Activated CD4-positive, alpha-beta T cell treated with anti-CD3 and anti-CD28 coated beads for 24 hours (primary cell): ENCODE data around the gene USP35.

Experiments
- DNase-seq, 2 donors: peaks; one replicate each; pipeline ENCODE4 v3.0.0-alpha.2; 2020; ENCODE audit warnings: low read depth in 2 of 2

Gene USP35, protein sequence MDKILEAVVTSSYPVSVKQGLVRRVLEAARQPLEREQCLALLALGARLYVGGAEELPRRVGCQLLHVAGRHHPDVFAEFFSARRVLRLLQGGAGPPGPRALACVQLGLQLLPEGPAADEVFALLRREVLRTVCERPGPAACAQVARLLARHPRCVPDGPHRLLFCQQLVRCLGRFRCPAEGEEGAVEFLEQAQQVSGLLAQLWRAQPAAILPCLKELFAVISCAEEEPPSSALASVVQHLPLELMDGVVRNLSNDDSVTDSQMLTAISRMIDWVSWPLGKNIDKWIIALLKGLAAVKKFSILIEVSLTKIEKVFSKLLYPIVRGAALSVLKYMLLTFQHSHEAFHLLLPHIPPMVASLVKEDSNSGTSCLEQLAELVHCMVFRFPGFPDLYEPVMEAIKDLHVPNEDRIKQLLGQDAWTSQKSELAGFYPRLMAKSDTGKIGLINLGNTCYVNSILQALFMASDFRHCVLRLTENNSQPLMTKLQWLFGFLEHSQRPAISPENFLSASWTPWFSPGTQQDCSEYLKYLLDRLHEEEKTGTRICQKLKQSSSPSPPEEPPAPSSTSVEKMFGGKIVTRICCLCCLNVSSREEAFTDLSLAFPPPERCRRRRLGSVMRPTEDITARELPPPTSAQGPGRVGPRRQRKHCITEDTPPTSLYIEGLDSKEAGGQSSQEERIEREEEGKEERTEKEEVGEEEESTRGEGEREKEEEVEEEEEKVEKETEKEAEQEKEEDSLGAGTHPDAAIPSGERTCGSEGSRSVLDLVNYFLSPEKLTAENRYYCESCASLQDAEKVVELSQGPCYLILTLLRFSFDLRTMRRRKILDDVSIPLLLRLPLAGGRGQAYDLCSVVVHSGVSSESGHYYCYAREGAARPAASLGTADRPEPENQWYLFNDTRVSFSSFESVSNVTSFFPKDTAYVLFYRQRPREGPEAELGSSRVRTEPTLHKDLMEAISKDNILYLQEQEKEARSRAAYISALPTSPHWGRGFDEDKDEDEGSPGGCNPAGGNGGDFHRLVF

DNA sequence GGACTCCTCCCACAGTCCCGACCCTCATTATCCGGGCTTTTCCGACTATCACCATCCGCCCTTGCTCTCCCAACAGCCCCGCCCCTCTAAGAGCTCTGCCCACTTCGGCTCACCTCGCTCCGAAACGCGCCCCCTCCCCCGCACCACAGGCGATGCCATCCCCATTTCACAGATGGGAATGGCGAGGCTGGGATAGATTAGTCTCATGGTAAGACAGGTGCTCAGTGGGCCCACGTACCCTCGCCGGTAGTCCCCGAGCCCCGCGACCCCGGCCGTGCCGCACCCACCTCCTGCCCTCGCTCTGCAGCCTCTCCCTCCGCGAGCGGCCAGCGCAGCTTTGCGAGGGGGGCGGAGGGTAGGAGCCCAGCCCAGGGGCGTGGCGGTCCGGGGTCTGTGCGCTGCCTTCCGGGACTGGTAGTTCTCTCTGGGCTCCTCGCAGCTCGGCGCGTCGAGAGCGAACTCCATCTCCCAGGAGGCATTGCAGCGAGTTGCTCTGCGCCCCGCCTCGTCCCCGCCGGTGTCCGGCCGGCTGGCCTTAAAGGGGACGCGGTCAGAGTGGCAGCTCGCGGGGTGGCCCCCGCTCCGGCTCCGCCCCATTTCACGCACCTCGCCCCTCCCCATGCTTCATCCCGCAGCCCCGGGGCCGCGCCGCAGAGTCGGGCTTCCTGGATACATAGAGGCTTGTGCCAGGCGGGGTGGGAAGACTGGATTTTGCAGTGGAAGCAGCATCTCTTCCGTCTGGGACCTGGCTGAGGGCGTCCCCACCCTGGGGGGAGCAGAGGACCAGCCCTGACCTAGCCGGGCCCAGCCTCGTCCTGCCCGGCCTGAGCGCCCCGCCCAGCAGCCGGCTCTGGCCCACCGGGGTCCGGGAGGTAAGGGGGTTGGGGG, at the start of gene USP35, which contains the start of gene KCTD21:
USP35 (plus strand) TSS at position 634 of the 888 bp plus-strand sequence. CDS start 7,327 bp downstream, outside the sequence.
KCTD21 (minus strand) TSS at position 341 of the 888 bp plus-strand sequence. CDS start 14,072 bp downstream, outside the sequence.
- peak; percentile 84 to 86 for DNase-seq

DNA sequence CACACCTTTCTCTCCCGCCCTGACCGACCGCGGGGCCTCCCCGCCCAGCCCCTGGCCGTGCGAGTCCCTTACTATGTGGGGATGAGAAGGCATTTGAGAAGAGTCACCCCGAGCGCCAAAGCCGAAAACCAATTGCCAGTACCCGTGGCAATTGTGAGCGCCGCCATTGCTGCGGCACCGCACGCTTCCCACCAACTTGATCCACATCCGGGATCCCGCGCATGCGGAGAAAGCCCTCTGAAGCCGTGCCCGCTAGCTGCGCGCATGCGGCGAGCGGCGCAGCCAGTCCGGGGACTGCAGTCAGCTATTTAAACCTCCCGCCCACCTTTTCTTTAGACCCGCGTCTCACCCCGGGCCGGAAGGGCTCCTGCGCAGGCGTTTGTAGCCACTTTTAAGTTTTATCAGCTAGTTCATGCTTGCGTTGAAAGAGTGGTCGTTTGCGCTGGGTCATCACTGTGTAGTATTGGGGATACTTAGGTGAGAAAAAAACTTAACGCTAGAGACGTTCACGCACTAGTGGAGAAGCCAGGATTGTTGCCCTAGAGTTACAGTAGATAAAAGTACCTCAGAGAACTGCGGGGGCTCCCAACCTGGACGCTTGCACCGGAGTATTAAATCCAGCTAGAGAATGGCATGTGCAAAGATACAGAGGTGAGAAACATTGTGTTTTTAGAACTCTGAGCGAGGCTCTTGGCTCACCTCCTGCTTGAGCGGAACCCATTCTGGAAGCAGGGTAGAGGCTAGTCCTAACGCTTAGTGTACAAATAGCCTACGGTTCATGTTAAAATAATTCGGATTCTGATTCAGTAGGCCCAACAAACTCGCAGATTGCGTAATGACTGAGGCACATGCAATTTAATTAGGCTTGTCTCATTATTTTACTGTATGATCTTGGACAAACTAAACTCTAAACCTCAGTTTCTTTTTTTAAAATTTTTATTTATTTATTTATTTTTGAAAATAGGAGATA, 49.0 kb upstream of the USP35 start, which contains the start of gene ALG8:
ALG8 (minus strand) TSS at position 205 of the 970 bp plus-strand sequence; CDS start at position 167, 38 bp downstream.
- peak; percentile 93 to 95 for DNase-seq

DNA sequence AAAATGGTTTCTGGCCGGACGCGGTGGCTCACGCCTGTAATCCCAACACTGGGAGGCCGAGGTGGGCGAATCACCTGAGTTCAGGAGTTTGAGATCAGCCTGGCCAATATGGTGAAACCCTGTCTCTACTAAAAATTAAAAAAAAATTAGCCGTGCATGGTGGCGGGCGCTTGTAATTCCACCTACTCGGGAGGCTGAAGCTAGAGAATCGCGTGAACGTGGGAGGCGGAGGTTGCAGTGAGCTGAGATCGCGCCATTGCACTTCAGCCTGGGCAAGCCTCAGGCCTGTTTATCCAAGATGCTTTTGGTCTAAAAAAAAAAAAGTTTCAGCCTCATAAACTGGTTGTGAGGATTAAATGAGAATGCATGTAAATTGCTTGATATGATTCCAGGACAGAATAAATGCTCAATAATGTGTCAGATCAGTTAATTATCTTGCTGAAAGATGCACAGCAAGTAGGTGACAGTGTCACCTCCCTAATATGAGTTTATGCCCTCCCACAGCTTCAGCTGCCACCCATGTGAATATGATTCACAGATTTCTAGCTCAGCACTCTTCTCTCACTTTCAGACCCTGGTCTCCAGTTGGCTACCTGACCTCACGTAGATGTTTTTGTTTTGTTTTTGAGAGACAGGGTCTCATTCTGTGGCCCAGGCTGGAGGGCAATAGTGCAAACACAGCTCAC, 48.2 kb upstream of the USP35 start:
- DNase-seq = no peak

DNA sequence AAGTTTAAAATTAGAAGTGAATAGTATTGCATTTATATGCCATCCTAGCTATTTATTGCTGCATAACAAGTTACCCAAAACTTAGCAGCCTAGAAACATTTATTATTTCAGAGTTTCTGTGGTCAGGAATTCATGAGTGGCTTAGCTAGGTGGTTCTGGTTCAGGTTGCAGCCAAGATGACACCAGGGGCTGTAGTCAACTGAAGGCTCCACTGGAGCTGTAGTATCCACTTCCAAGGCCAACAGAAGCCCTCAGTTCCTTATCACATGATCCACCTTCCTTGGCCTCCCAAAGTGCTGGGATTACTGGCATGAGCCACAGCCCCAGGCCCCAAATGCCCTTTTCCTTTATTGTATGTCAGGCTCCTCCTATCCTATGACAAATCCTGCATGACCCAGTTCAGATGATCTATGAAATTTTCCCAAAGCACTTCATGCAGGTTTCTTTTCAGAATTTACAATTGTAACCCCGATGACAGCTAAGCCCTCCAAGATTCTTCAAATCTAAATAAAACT, 43.2 kb upstream of the USP35 start:
- DNase-seq = no peak

DNA sequence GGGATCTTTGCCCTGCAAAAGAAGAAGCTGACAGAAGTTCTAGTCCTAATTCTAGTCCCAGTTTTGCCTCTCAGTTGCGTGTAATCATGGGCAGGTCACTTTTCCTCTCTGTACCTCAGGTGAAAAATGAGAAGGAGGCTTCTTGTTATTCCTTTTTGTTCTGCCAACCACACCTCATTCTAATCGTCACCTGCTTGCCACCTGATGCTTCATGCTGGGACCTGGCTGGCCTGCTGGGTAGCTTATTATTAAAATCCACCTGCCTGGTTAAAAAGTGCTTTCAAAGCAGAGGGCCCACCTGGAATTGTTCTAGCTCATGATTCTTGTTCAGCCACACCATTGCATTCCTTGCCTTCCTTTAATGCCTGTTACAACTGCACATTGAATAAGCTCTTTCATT, 40.9 kb upstream of the USP35 start:
- no peak for DNase-seq

DNA sequence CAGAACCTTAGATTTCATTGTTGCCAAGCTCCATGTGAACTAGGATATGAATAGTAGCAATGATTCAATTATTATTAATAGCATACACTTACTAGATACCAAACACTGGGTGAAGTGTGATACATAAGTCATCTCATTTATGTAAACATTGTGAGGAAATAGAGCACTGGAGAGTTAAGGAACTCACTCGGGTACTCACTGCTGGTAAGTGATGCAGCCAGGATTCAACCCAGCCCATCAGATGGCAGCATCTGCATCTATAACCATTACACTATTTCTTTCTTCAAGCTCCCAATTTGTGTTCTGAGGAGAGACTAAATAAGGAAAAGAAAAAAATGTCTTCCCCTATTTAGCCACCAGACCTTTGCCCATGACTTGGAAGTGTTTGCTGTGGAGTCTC, 39.1 kb upstream of the USP35 start:
- DNase-seq = no peak

DNA sequence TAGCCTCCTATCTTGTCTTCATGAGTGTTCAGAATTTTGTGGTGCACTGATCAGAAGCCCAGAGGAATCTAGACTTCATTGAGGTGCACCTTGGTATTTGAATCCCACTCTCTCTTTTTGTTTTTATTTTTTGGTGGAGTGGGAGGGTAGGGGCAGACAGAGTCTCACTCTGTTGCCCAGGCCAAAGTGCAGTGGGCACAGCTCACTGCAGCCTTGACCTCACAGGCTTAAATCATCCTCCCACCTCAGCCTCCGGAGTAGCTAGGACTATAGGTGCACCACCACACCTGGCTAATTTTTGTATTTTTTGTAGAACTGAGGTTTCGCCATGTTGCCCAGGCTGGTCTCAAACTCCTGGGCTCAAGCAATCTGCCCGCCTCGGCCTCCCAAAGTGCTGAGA, 38.4 kb upstream of the USP35 start:
- no peak for DNase-seq

DNA sequence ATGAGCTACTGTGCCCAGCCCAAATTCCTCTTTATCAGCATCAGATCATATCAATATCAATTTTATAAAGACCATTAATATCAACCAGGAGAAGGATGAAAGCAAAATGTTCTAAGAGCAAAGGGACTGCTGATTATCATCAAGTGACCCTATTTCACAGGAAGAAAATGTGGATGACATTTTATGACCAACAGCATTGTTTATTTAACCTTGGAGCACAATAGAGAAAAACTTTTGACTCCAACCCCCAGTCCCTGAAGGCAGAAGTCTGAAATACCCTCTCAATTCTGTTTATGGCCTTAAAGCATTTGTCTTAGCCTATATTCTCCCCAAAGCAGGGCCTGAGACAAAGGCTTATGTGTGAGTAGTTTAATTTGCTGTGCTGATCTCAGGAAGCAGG, 38.0 kb upstream of the USP35 start:
- DNase-seq = no peak

DNA sequence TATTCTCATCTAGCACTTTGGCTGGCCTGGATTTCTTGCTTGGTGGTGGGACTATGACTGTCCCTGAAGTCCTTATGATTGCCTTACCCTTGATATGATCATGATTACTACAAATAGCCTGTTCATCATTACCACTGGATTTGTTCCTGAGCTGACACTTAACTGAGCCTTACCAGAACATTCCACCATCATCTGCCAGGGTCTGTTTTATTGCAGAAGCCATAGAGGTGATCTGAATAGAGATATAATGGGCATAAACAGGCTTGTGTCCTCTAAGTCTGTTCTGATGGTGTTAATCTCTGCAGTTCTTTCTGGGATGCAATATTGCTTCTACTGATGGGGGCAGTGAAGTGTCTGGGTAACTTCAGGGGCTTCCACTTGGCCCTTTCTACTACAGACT, 36.9 kb upstream of the USP35 start:
- DNase-seq = no peak

DNA sequence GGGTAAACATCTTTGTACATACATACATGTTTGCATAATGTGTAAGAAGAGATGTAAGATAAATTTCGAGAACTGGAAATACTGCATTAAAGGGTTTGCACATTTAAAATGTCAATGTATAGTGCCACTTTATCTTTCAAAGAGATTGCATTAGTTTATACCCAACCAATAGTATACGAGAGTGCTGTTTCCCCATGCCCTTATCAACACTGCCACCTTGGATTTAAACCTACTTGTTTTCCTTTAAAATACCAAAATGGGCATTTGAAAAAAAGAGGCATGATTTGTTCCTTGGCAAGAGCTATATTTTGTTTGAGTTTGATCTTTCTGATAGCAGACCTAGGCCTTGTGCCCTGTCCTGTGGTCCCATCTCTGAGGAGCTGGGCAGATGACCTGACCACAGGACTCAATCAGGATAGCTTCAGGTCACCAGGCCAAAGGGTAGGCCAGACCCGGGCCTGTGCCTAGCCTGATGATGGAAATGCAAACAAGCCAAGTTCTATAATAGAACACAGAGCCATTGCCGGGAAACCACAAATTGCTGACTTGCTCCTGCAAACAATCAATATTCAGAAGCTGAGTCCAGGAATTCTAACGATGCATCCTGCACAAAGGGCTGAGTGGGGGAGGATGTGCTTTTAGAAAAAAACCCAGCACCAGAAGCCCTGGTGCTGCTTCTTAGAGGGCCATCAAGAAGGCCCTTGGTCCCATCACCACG, 32.4 kb upstream of the USP35 start:
- no peak for DNase-seq

DNA sequence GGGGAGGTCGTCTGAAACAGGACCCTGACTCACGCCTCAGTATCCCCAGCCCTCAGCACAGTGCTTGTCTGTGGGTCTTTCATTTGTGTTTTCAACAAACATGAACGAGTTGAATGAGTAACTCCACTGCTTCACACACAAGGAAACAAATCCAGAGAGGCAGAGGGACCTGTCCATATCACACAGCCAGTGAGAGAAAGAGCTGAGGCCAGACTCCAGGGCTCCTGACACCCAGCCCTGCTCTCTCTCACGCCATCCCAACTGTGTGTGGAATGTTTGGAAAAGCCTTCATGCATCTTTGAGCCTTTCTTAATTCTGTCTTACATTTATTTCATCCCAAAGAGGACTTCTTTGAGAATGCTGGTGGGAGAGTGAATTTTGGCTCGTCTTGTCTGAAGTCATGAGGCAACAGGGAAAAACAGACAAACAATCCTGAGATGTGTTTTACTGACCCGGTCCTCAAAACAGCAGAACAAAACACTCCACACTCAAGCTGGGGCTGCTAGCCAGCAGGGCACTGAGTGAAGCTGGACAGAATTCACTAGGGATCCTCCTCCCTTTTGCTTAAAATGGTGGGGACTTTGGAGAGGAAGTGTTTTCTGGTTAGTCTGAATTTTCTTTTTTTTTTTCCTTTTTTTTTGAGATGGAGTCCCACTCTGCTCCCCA, 29.6 kb upstream of the USP35 start:
- DNase-seq = no peak

DNA sequence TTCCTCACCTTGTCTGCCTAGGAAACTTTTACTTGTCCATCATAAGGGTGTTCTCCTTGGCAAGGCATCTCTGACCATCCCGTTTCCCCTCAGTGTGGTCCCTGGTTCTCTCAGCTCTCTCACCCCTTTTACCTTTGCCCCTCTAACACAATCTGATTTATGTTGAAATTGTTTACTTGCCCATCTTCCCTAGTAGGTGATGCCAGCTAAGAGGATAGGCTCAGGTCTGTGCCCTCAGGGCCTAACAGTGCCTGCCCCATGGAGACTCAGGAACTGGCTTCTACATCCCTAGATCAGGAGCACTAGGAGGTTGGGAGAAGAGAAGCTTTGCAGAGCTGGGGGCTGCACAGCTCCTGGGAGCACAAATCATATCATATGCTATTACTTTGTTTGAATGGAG, 28.2 kb upstream of the USP35 start:
- no peak for DNase-seq

DNA sequence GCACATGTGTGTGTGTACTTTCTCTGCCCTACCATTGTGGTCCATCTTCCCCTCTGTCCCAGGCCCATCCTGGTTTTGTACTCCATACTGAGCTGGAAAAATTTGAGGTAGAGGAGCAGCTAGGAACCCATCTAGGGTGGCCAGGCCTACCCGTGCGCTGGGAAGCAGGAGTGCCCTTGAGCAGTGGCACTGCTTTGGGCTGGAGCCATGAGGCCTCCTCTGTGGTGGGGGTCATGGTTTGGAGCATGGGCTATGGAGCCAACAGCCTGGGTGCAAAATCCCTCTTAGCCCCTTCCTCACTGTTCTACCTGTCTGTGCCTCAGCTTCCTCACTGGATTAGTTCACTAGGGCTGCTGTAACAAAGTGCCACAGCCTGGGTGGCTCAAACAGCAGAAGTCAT, 27.4 kb upstream of the USP35 start:
- no peak for DNase-seq

DNA sequence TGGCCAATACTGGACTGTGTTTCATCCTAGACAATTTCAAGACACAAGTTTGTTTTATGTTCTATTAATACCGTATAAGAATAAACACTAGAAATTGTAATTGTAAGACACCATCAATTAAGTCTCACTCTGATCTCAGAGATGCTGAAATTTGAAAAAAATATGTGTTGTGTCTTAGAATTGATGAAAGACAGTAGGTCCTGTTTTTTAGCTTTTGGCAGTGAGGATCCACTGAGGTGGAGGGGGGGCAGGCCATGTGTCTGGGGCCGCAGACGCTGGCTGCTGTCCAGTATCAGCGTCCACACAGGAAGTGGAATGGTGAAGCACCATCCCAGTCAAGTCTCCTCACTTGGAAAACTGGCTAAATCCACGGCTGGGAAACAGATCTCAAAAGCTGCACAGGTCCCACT, 26.8 kb upstream of the USP35 start:
- no peak for DNase-seq

DNA sequence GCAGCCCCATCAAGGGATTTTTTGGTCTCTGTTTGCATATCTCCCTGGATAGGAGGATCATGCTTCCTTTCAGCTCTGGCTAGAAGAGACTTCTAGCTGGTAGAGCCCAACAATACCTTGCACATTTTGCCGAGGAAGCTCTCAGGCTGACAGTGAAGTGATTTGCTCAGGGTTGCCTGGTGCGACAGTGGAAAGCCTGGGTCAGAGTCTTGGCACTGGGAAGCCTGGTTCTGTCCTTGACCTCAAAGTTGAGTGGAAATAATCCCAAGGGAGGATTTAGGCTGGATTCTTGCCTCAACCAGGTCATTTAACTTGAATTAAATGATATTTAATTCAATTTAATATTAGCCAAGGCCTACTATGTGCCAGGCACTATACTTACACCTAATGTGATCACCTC, 24.9 kb upstream of the USP35 start:
- no peak for DNase-seq

DNA sequence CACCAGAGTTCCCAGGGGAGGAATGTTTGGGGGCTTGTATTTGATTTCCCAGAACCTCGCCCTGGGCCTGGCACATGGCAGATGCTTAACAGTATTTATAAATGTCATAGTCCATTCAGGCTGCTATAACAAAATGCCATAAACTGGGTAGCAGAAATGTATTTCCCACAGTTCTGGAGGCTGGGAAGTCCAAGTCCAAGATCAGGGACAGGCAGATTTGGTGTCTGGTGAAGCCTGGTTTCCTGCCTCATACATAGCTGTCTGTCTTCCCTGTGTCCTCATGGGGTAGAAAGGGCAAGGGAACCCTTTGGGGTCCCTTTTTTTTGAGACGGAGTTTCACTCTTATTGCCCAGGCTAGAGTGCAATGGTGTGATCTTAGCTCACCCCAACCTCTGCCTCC, 24.2 kb upstream of the USP35 start:
- no peak for DNase-seq

DNA sequence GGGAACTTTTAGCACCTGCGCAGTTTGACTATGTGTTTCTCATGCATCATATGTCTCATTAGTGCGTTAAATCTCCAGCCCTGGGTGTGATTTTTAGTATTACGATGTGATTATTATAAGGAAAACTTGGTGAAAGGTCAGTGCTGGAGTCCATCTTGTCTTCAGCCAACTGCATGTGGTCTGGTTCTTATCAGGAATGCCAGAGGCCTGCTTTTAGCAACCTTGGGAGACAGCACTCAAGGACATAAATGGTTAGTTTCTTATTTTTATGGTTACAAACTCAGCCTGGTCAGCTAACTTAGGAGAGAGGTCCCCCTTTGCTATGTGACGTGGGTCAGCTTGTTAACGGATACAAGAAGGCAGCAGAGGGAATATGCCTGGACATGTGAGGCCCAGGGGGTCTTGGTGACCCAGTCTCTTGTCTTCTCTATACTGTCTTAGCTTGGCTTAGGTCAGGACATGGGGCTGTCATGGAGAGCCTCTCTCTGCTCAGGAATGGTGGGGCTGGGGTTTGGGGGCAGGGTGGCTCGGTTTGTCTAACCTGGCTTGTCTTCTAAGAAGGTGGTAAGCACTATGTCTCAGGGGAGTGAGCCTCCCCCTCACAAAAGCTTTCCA, 21.8 kb upstream of the USP35 start:
- no peak for DNase-seq
